Glutamatergic neuron (in vitro differentiated cells): ENCODE results near the gene HMG20B. TPM values are rescaled to one million over a fixed set of nuclear protein-coding genes. Genes with fewer than 3 reads are reported as not detected.

Experiments used
- DNase-seq: peaks from one replicate; pipeline ENCODE4 v3.0.0; 2022
- H3K27ac Mint-ChIP-seq: one replicate; pipeline ENCODE4 v1.8.0; 2020; ENCODE audit warnings: mild to moderate bottlenecking, mixed read lengths, inconsistent platforms; ENCODE audit not compliant: unreplicated experiment
- H3K27me3 Mint-ChIP-seq: one replicate; pipeline ENCODE4 v1.8.0; 2020; ENCODE audit warnings: mild to moderate bottlenecking, moderate library complexity, mixed read lengths, inconsistent platforms; ENCODE audit not compliant: unreplicated experiment
- H3K36me3 Mint-ChIP-seq: one replicate; pipeline ENCODE4 v1.8.0; 2020; ENCODE audit warnings: mild to moderate bottlenecking, mixed read lengths, inconsistent platforms; ENCODE audit not compliant: unreplicated experiment
- H3K4me1 Mint-ChIP-seq: one replicate; pipeline ENCODE4 v1.8.0; 2020; ENCODE audit warnings: mild to moderate bottlenecking, low read depth, mixed read lengths, inconsistent platforms; ENCODE audit not compliant: unreplicated experiment
- H3K4me3 Mint-ChIP-seq: one replicate; pipeline ENCODE4 v1.8.0; 2020; ENCODE audit warnings: mild to moderate bottlenecking, mixed read lengths, inconsistent platforms; ENCODE audit not compliant: unreplicated experiment
- H3K9me3 Mint-ChIP-seq: one replicate; pipeline ENCODE4 v1.8.0; 2020; ENCODE audit warnings: mild to moderate bottlenecking, moderate library complexity, mixed read lengths, inconsistent platforms; ENCODE audit not compliant: unreplicated experiment
- CTCF ChIP-seq: fragments of 200-600 bp; sonication (generic); IDR thresholded peaks from one replicate; pipeline ENCODE4 v1.5.0; 2021; ENCODE audit not compliant: partially characterized antibody, unreplicated experiment
- total RNA-seq: library from RNA; stranded (reverse); fragmentation: NEBNext Ultra II Directional; extraction: Animal tissue kit (Norgen Biotek cat#: 25700); gene quantifications from one replicate; pipeline ENCODE4 v1.2.1, GENCODE V29; 2021; ENCODE audit not compliant: unreplicated experiment

The HMG20B gene
- total RNA-seq, 1 donor from 2014 or later: 55.3 TPM

DNA sequence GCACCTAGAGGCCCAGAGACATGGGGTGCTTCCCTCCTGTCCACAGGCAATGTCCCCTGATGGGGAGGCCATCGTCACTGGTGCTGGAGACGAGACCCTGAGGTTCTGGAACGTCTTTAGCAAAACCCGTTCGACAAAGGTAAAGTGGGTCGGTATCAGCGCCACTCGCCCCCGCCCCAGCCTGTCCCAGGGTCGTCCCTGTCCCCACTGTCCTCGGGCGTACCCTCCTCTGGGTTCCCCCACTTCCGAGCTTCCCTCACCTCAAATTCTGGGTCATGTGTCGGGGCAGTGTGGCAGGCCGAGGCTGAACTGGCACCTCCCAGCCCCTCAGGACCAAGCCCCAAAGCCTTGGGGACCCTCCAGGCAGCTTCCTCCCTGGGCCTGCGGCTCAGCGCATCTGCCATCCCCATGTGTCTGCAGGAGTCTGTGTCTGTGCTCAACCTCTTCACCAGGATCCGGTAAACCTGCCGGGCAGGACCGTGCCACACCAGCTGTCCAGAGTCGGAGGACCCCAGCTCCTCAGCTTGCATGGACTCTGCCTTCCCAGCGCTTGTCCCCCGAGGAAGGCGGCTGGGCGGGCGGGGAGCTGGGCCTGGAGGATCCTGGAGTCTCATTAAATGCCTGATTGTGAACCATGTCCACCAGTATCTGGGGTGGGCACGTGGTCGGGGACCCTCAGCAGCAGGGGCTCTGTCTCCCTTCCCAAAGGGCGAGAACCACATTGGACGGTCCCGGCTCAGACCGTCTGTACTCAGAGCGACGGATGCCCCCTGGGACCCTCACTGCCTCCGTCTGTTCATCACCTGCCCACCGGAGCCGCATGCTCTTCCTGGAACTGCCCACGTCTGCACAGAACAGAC, 38.1 kb upstream of the HMG20B start:
- Mint-ChIP-seq H3K27me3 (peaks cover 12% of the 10 kb centered on the region), H3K4me3 (peak overlapping the region; percentile 59), H3K4me1 (peaks cover 13% of the 10 kb centered on the region), H3K36me3 (peaks cover 9% of the 10 kb centered on the region), H3K27ac (peak overlapping the region; percentile 94), H3K9me3 (peaks cover 18% of the 10 kb centered on the region)
- peak; percentile 51 for DNase-seq
- no peak for TF ChIP-seq CTCF

- Mint-ChIP-seq H3K4me1 (peaks cover 13% of the 10 kb centered on the region), H3K27ac (peak overlapping the region; percentile 94), H3K27me3 (peaks cover 12% of the 10 kb centered on the region), H3K9me3 (peaks cover 19% of the 10 kb centered on the region), H3K4me3 (peak overlapping the region; percentile 42), H3K36me3 (peaks cover 9% of the 10 kb centered on the region)
- no peak for TF ChIP-seq CTCF
- DNase-seq: no peak
These were observed 37.6 kb upstream of the HMG20B start for GRCh38 chr19:3535235-3535535.

- DNase-seq: no peak
- Mint-ChIP-seq H3K36me3 (peaks cover 9% of the 10 kb centered on the region), H3K4me1 (peaks cover 13% of the 10 kb centered on the region), H3K4me3 (no peak overlapping the region), H3K27ac (peak overlapping the region; percentile 94), H3K9me3 (peaks cover 19% of the 10 kb centered on the region), H3K27me3 (peaks cover 12% of the 10 kb centered on the region)
- no peak for TF ChIP-seq CTCF
These were observed 37.2 kb upstream of the HMG20B start for GRCh38 chr19:3535563-3535965.

DNA sequence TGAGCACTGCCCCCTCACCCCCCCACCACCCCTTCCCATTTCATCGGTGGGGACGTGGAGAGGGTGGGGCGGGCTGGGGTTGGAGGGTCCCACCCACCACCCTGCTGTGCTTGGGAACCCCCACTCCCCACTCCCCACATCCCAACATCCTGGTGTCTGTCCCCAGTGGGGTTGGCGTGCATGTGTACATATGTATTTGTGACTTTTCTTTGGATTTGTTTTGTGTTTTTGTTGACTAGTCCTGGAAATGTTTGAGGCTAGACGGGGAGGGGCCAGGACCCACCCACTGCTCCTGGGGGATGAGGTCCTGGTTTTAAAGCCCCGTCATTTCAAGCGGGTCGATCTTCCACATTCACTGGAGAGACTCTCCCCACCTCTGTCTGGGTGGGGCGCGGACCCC, 36.8 kb upstream of the HMG20B start:
- peak overlapping the region; percentile 69 for H3K4me3 Mint-ChIP-seq
- peaks cover 13% of the 10 kb centered on the region for H3K4me1 Mint-ChIP-seq
- peak overlapping the region; percentile 86 for H3K27ac Mint-ChIP-seq
- peaks cover 19% of the 10 kb centered on the region for H3K9me3 Mint-ChIP-seq
- peaks cover 11% of the 10 kb centered on the region for H3K27me3 Mint-ChIP-seq
- H3K36me3 Mint-ChIP-seq: peaks cover 8% of the 10 kb centered on the region
- TF ChIP-seq CTCF: no peak
- no peak for DNase-seq

GRCh38 chr19:3536429-3537100, 36.2 kb upstream of the HMG20B start:
- peak overlapping the region; percentile 86 for H3K27ac Mint-ChIP-seq
- H3K27me3 Mint-ChIP-seq: peaks cover 8% of the 10 kb centered on the region
- H3K4me1 Mint-ChIP-seq: peaks cover 13% of the 10 kb centered on the region
- peak; percentile 70 for DNase-seq
- H3K9me3 Mint-ChIP-seq: peaks cover 16% of the 10 kb centered on the region
- H3K4me3 Mint-ChIP-seq: peak overlapping the region; percentile 69
- peaks cover 4% of the 10 kb centered on the region for H3K36me3 Mint-ChIP-seq
- TF ChIP-seq CTCF: no peak
